Retinal pigment epithelial cell (primary cell): ENCODE data around the gene GALNT7.
"Not testable (repeated sequence)": the region's sequence is repeated elsewhere in the genome, so short reads cannot be mapped to it uniquely, and the experiment has no call there.

ENCODE experiments used
- DNase-seq: peaks from one replicate; pipeline ENCODE4 v3.0.0-alpha.2; 2010; ENCODE audit warnings: low read depth
- H3K4me3 ChIP-seq: 2 replicates; pipeline ENCODE4 v1.5.1; 2011; ENCODE audit warnings: mild to moderate bottlenecking, low read length, control low read depth, moderate library complexity
- TF ChIP-seq, protein P1 (sequence below): conservative IDR thresholded peaks from 2 replicates; pipeline ENCODE4 v1.5.1; 2011; ENCODE audit warnings: low read depth, low read length, control low read depth, inconsistent platforms

Gene GALNT7, protein sequence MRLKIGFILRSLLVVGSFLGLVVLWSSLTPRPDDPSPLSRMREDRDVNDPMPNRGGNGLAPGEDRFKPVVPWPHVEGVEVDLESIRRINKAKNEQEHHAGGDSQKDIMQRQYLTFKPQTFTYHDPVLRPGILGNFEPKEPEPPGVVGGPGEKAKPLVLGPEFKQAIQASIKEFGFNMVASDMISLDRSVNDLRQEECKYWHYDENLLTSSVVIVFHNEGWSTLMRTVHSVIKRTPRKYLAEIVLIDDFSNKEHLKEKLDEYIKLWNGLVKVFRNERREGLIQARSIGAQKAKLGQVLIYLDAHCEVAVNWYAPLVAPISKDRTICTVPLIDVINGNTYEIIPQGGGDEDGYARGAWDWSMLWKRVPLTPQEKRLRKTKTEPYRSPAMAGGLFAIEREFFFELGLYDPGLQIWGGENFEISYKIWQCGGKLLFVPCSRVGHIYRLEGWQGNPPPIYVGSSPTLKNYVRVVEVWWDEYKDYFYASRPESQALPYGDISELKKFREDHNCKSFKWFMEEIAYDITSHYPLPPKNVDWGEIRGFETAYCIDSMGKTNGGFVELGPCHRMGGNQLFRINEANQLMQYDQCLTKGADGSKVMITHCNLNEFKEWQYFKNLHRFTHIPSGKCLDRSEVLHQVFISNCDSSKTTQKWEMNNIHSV

DNA sequence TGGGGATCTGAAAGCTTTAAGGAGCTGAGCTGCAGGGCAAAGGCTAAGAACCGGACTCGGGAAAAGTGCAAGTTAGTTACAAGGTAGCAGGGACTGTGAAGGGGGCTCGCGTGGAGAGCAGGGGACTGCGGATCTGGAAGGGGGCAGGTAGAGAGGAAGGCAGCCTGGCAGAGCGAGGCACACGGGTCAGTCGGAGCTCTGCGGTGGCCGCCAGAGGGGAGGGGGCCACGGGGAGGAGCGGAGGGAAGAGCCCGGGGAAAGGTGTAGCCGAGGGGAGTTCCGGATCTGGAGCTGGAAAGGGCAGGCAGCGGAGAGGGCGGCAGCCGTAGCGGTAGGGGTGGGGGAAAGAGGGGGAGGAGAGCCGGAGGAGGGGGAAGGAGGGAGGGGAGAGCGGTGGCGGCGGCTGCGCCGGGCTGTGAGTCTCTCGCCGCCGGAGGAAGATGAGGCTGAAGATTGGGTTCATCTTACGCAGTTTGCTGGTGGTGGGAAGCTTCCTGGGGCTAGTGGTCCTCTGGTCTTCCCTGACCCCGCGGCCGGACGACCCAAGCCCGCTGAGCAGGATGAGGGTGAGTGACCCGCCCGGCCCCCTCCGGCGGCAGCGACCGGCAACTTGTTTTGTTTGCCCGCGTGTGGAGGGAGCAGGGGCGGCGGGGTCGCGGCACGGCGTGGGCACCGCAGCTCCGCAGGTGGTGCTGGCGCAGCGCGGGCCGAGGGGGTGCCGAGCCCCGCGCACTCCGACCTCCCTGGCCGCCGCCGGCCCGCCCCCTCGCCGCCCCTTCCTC is at the start of gene GALNT7:
Gene GALNT7, plus strand, starts transcription at position 416 of the 782 bp plus-strand sequence. Its CDS starts 25 bp downstream, at position 441.
- H3K4me3 ChIP-seq: peak within 1 kb of the TSS; percentile 89
- TF ChIP-seq, protein P1, sequence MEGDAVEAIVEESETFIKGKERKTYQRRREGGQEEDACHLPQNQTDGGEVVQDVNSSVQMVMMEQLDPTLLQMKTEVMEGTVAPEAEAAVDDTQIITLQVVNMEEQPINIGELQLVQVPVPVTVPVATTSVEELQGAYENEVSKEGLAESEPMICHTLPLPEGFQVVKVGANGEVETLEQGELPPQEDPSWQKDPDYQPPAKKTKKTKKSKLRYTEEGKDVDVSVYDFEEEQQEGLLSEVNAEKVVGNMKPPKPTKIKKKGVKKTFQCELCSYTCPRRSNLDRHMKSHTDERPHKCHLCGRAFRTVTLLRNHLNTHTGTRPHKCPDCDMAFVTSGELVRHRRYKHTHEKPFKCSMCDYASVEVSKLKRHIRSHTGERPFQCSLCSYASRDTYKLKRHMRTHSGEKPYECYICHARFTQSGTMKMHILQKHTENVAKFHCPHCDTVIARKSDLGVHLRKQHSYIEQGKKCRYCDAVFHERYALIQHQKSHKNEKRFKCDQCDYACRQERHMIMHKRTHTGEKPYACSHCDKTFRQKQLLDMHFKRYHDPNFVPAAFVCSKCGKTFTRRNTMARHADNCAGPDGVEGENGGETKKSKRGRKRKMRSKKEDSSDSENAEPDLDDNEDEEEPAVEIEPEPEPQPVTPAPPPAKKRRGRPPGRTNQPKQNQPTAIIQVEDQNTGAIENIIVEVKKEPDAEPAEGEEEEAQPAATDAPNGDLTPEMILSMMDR: no peak
- DNase-seq: no peak

DNA sequence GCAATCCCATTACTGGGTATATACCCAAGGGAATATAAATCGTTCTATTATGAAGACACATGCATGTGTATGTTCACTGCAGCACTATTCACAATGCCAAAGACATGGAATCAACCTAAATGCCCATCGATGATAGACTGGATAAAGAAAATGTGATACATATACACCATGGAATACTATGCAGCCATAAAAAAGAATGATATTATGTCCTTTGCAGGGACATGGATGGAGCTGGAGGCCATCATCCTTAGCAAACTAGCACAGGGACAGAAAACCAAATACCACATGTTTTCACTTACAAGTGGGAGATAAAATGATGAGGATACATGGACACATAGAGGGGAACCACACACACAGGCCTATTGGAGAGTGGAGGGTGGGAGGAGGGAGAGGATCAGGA is 49.8 kb upstream of the GALNT7 start:
- DNase-seq: not testable (repeated sequence)

DNA sequence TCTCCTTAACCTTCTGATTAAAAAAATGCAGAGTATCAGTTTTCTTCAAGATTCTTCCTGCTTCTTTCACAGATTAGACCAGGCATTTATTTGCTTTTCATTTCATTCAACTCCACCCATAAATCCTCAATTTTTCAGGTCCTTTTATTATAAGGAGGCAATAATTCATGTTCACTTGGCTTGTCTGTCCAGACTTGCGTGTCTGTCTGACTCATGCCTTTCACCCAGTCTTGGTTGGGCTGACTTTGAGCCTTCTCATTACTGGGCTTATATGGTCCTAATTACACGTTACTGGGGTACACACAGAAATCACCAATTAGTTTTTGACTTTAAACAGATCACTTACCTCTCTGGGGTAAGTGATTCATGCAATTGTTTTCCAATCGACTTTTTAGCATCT is 48.8 kb upstream of the GALNT7 start:
- TF ChIP-seq, protein P1: no peak
- no peak for DNase-seq
- no peak overlapping the region for H3K4me3 ChIP-seq

More for the DNA sequence above, 49.8 kb upstream of the GALNT7 start:
- H3K4me3 ChIP-seq: not testable (repeated sequence)

DNA sequence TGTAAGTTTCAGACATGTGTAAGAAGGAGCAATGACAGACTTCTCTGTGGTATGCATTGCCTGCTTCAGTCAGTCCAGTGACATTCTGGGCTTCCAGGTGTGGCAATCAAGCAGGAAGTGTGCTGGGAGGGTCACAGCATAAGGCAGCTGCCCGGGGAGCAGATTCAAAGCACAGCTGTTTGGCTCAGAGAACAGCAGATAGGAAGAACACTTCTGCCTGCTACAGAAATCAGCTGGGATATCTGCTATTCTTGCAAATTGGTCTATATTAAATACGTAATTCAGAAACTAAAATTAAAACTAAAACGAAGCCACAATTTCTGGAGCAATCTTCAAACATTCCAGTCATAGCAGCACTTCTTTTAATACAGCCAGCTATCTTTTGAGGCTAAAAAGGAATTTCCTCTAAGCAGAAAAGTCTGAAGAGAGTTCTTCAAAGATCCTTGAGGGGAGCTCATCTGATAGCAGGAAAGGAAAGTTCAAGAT is 47.5 kb upstream of the GALNT7 start:
- no peak for DNase-seq
- TF ChIP-seq, protein P1: no peak
- no peak overlapping the region for H3K4me3 ChIP-seq

DNA sequence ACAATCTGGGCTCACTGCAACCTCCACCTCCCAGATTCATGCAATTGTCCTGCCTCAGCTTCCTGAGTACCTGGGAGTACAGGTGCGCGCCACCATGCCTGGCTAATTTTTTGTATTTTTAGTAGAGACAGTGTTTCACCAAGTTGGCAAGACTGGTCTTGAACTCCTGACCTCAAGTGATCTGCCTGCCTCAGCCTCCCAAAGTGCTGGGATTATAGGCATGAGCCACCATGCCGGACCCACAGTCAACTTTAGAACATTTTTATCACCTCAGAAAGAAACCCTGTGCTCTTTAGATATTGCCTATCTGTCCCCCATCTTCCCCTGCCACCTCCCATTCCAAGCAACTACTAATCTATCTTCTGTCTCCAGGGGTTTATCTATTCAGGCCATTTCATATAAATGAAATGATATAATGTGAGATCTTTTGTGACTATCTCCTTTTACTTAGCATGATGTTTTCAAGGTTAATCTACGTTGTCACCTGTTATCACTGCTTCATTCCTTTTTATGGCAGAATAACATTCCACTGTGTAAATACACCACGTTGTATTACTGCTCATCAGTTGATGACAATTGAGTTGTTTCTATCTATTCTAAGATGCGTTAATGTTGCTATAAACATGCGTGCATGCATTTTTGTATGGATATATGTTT is 44.3 kb upstream of the GALNT7 start:
- TF ChIP-seq, protein P1: no peak
- no peak overlapping the region for H3K4me3 ChIP-seq
- DNase-seq: no peak

- H3K4me3 ChIP-seq: no peak overlapping the region
- TF ChIP-seq, protein P1: no peak
- DNase-seq: no peak
These were observed 43.3 kb upstream of the GALNT7 start for GRCh38 chr4:173125216-173125812.
